Immature natural killer cell (primary cell): ENCODE results near the gene NRARP. TPM values are rescaled to one million over a fixed set of nuclear protein-coding genes. Genes with fewer than 3 reads are reported as not detected.

Experiments
- DNase-seq, 3 donors: peaks; one replicate each; pipeline ENCODE4 v3.0.0; 2022; ENCODE audit warnings: mixed read lengths in 1 of 3
- H3K27ac Mint-ChIP-seq, 6 donors: one replicate each; pipeline ENCODE4 v1.8.0; 2020; ENCODE audit warnings: mixed read lengths in 6 of 6, mild to moderate bottlenecking in 5 of 6, inconsistent platforms in 4 of 6, moderate library complexity in 3 of 6
- H3K27me3 Mint-ChIP-seq, 3 donors: one replicate each; pipeline ENCODE4 v1.8.0; 2020 to 2021; ENCODE audit warnings: low read depth in 3 of 3, mild to moderate bottlenecking in 3 of 3, mixed read lengths in 3 of 3, moderate library complexity in 3 of 3, inconsistent platforms in 1 of 3
- H3K36me3 Mint-ChIP-seq, 3 donors: one replicate each; pipeline ENCODE4 v1.8.0; 2020; ENCODE audit warnings: mixed read lengths in 3 of 3, inconsistent platforms in 2 of 3, mild to moderate bottlenecking in 2 of 3
- H3K4me1 Mint-ChIP-seq, 2 donors: one replicate each; pipeline ENCODE4 v1.8.0; 2020; ENCODE audit warnings: inconsistent platforms in 2 of 2, mild to moderate bottlenecking in 2 of 2, mixed read lengths in 2 of 2, moderate library complexity in 1 of 2
- H3K4me3 Mint-ChIP-seq, 5 donors: one replicate each; pipeline ENCODE4 v1.8.0; 2020; ENCODE audit warnings: mild to moderate bottlenecking in 5 of 5, mixed read lengths in 5 of 5, inconsistent platforms in 3 of 5, moderate library complexity in 3 of 5
- H3K9me3 Mint-ChIP-seq, 6 donors: one replicate each; pipeline ENCODE4 v1.8.0; 2020; ENCODE audit warnings: mild to moderate bottlenecking in 6 of 6, mixed read lengths in 6 of 6, inconsistent platforms in 4 of 6, moderate library complexity in 3 of 6
- polyA plus RNA-seq, 3 donors: library from polyadenylated mRNA; unstranded; fragments of 300-500 nt; fragmentation: Illumina TruSeq; gene quantifications; one replicate each; pipeline ENCODE4 v1.2.3, GENCODE V29; 2021

Gene NRARP
- polyA plus RNA-seq, 3 donors from 2014 or later: 0.14 TPM; not detected in 2

DNA sequence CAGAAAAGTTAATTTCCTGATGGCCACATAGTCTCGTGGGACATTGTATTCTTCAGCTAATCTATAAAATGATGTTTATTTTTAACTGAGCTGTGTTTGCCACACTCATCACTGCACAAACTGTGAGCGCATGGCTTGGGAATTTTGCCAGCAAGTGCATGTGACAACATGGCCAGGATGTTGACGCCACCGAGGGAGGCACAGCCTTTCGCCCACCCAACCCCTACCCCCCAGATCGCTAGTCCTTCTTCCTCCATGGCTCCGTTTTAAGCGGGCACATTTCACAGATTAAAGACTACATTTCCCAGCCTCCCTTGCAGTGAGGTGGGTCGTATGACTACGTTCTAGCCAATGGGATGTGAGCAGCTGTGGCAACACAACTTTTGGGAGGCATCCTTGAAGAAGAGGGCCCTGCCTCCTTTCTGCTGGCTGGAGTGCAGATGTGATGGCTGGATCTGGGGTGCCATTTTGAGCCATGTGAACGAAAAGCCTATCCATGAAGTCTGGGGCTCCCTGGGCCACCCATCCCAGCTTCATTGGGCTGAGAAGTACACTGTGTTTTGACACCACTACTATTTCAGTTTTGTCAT, 7.9 kb downstream of the NRARP start:
- H3K27me3 Mint-ChIP-seq: peaks cover 12 to 16% (median 13%) of the 10 kb centered on the region in 3 donors
- peaks cover 7 to 14% of the 10 kb centered on the region in 2 donors for H3K4me1 Mint-ChIP-seq
- DNase-seq: no peak
- no peak overlapping the region for H3K27ac Mint-ChIP-seq
- H3K9me3 Mint-ChIP-seq: no peaks in the 10 kb centered on the region
- no peaks in the 10 kb centered on the region for H3K36me3 Mint-ChIP-seq
- peak overlapping the region; percentile 50 to 59 (median 55) for H3K4me3 Mint-ChIP-seq

DNA sequence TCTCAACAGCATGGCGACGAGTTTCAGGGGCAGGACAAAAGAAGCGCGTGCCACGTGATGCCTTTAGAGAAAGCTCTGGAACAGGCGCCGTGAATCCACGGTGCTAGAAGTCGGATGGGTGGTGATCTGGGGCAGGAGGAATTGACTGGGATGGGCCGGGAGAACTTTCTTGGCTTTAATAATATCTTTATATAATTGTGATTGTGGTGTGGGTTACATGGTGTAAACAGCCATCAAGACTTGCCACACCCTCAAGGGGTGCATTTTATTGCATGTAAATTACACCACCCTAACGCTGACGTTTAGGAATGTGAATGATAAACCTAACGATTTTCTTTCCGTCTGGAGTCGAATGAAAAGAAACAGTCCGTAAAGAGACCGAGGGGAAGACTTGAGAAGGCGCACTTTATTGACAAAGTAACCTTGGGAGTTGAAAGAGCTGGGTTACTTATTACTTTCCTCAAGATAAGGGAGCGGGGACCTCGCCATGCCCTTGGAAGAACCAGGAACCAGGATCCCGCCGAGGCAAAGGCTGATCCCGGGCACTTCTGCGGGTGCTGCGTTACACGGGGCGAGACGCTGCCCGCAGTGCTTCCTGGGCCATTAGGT, 8.5 kb downstream of the NRARP start:
- Mint-ChIP-seq H3K9me3 (no peaks in the 10 kb centered on the region), H3K4me3 (peak overlapping the region in 2 of 5 donors; percentile 36 to 55), H3K36me3 (no peaks in the 10 kb centered on the region), H3K27me3 (peaks cover 12 to 13% (median 13%) of the 10 kb centered on the region in 3 donors), H3K4me1 (peaks cover 7 to 14% of the 10 kb centered on the region in 2 donors), H3K27ac (no peak overlapping the region)
- DNase-seq: no peak

DNA sequence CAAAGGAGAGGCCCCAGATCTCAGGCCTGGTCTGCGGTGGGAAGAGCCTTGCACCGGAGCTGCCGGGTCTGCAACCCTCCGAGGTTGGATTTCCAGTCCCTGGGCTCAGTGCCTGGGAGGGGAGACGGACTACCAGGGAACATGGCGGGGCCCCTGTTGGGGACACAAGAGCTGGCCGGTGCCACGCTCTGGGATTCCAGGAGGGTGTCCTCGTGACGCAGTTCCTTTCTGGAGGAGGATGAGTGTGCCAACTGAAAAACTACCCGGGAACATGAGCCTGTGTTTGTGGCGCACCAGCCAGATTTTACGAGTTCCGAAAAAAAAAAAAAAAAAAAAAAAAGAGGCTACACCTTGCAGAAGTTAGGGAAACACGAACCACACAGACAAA, 9.0 kb downstream of the NRARP start:
- H3K27ac Mint-ChIP-seq: no peak overlapping the region
- DNase-seq: no peak
- no peaks in the 10 kb centered on the region for H3K36me3 Mint-ChIP-seq
- H3K4me3 Mint-ChIP-seq: no peak overlapping the region
- H3K27me3 Mint-ChIP-seq: peaks cover 12 to 13% (median 13%) of the 10 kb centered on the region in 3 donors
- peaks cover 7 to 14% of the 10 kb centered on the region in 2 donors for H3K4me1 Mint-ChIP-seq
- H3K9me3 Mint-ChIP-seq: no peaks in the 10 kb centered on the region

DNA sequence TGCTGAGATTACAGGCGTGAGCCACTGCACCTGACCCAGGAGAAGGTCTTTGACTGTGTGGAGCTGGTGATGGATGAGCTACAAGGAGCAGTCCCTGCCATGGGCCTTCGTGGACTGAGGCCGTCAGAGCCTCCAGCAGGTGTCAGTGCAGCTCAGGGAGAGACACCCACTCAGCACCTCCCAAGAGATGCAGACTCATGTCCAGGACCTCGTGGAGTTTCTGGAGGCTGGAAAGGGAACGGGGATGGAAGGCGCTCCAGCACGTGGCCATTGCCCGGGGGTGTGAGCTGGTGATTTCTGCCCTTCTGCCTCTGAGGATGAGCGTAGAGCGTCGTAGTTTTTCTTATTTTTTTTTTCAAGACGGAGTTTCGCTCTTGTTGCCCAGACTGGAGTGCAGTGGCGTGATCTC, 15.1 kb downstream of the NRARP start:
- DNase-seq: no peak

DNA sequence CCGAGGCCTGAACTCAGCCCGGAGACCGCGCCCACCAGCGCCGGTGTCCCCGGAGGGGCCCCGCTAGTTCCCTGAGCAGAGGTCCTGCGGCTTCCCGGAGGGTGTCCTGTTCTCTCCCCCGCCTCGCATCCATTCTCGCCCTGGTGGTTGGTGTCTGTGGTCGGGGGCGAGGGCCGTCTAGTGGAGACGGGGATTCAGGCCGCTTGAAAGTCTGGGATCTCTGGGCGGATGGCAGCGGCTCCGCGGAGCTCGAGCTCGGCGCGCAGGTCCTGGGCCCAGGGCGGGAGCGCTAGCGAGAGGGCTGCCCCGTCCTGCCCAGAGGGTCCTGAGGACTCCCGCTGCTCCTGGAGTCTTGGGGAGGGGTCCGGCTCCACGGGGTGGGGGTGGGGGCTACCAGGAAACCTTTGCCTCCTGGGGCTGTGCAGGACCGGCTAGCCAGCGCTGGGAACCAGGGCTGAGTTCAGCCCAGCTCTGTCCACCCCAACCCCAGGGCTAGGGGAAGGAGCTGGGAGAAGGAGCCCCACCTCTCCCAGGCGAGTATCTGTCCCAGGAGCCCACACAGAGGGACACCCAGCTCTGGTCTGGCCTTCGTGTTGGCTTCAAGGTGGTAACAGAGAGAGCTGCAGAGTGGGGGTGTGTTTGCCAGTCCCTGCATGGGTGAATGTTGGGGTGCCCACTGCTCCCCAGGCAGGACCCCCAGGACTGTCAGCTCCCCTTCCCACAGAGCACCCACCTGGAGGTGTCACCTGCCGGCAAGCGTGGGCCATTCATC, 20.5 kb downstream of the NRARP start:
- H3K27ac Mint-ChIP-seq: peak overlapping the region in 4 of 6 donors; percentile 22 to 66 (median 58)
- peak overlapping the region in 3 of 5 donors; percentile 17 to 44 (median 23) for H3K4me3 Mint-ChIP-seq
- DNase-seq: no peak

More for the DNA sequence above, 15.1 kb downstream of the NRARP start:
- H3K27ac Mint-ChIP-seq: peak overlapping the region in 1 of 6 donors; percentile 55
- H3K4me3 Mint-ChIP-seq: no peak overlapping the region
- H3K36me3 Mint-ChIP-seq: peaks cover 4 to 5% (median 4%) of the 10 kb centered on the region in 3 donors
- no peaks in the 10 kb centered on the region for H3K9me3 Mint-ChIP-seq
- H3K4me1 Mint-ChIP-seq: peaks cover 5 to 6% of the 10 kb centered on the region in 2 donors
- peaks cover 0 to 2% (median 0%) of the 10 kb centered on the region in 3 donors for H3K27me3 Mint-ChIP-seq

DNA sequence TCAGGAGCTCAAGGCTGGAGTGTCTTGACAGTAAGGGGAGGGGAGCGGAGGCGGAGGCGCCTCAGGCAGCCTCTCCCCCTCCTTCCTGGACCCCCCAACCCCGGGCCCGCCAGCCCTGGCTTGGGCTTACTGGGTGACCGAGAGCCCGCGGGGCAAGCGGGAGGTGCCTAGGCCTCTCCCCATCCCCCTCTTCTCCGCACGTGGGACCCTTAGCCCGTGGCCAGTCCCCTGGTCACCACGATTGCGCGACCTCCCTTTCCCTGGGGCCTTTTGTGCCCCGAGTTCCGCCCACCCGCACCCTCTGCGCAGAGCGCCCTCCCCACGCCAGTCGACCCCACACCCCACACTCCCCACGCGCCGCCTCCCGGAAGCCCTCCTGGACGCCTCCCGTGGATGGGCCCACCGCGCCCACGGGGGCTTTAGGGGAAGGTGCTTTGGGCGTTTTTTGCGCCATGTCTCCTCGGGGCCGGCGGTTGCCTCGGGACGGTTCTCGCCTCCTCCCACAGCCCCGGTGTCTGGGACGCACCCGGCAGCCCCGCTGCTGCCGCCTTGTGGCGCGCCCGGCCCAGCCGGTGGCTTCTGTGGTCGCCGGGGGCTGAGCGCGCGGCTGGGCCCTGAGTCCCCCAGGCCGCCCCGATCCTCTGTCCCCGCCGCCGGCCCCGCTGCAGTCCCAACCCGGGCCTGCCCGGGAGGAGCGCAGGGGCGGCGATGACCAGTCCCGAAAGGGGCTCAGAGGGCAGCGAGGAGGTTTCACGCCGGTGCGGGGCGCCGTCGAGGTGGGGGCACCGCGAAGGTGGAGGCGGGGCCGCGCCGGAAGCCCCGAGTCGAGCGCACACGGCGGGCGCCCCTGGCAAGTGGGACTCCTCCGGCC, 21.4 kb downstream of the NRARP start:
- H3K4me3 Mint-ChIP-seq: peak overlapping the region in 3 of 5 donors; percentile 48 to 62 (median 49)
- peak; percentile 45 to 53 (median 50) for DNase-seq
- H3K36me3 Mint-ChIP-seq: peaks cover 4 to 5% (median 4%) of the 10 kb centered on the region in 3 donors
- peaks cover 0 to 4% (median 2%) of the 10 kb centered on the region in 3 donors for H3K27me3 Mint-ChIP-seq
- peak overlapping the region in 1 of 6 donors; percentile 24 for H3K27ac Mint-ChIP-seq
- H3K4me1 Mint-ChIP-seq: peaks cover 11 to 16% of the 10 kb centered on the region in 2 donors
- no peaks in the 10 kb centered on the region for H3K9me3 Mint-ChIP-seq

More for the DNA sequence above, 20.5 kb downstream of the NRARP start:
- Mint-ChIP-seq H3K36me3 (peaks cover 4 to 5% (median 4%) of the 10 kb centered on the region in 3 donors), H3K27me3 (peaks cover 0 to 4% (median 2%) of the 10 kb centered on the region in 3 donors), H3K4me1 (peaks cover 11 to 16% of the 10 kb centered on the region in 2 donors), H3K9me3 (no peaks in the 10 kb centered on the region)

DNA sequence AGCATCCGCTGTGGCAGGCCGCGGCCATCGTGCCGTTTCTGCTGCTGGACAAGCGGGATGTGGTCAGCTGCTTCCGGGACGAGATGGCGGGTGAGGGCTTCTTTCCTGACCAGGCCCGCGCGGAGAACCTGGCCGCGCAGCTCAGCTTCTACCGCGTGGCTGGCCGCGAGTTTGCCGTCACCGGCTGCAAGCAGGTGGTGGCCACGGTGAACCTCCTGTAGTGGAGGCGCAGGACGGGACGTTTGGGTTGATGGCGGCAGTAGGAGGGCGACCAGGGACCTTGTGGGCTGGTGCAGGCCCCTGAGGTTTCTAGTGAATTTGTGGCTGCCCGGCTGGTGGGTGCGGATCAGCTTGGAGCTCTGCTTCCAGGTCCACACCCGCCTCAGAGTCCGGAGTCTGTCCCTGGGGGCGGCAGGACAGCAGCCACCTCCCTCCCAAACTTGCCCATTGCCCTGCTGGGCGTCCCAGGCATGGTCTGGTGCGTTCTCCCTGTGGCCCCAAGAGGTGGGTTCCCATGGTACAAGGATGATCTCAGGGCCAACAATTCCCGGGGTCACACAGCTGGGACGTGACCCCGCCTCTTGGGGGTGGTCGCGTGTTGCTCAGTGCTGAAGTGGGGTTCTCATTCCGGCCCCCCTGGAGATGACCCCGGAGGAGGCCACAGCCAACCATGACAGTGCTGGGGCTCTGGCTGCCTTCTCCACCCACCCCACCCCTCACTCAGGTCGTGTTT, 22.2 kb downstream of the NRARP start:
- peak overlapping the region in 1 of 6 donors; percentile 24 for H3K27ac Mint-ChIP-seq
- DNase-seq: no peak
- H3K9me3 Mint-ChIP-seq: no peaks in the 10 kb centered on the region
- H3K36me3 Mint-ChIP-seq: peaks cover 4 to 5% (median 4%) of the 10 kb centered on the region in 3 donors
- peak overlapping the region; percentile 32 to 62 (median 36) for H3K4me3 Mint-ChIP-seq
- H3K4me1 Mint-ChIP-seq: peaks cover 11 to 20% of the 10 kb centered on the region in 2 donors
- peaks cover 0 to 4% (median 2%) of the 10 kb centered on the region in 3 donors for H3K27me3 Mint-ChIP-seq

DNA sequence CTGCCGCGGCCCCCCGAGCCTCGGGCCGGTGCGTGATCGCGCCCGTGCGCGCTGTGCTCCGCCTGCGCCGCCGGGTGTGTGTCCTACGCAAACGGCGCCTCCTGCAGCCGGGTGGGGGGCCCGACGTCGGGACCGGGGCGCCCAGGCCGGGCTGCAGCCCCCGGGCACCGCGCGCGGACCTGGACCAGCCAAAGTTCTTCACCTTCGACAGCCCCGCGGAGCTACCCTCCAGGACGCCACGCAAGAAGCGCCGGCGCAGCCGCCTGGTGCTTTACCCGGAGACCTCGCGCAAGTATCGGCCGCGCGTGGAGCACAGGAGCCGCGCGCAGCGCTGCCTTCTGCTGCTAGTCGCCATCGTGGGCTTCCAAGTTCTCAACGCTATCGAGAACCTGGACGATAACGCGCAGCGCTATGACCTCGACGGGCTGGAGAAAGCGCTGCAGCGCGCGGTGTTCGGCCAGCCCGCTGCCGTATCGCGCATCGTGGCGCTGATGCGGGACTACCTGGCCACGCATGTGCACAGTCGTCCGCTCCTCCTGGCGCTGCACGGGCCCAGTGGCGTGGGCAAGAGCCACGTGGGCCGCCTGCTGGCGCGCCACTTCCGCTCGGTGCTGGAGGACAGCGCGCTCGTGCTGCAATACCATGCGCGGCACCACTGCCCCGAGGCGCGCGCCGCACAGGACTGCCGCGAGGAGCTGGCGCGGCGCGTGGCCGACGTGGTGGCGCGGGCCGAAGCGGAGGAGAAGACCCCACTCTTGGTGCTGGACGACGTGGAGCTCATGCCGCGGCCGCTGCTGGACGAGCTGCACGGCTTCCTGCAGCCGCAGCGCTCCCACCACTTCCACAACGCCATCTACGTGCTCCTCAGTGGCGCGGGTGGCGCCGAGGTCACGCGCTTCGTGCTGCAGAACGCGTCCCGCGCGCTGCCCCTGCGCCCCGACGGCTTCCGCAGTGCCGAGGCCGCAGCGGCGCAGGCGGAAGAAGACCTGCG, 23.1 kb downstream of the NRARP start:
- Mint-ChIP-seq H3K9me3 (no peaks in the 10 kb centered on the region), H3K27ac (no peak overlapping the region), H3K4me1 (peaks cover 11 to 23% of the 10 kb centered on the region in 2 donors), H3K27me3 (peaks cover 0 to 4% (median 2%) of the 10 kb centered on the region in 3 donors), H3K4me3 (peak overlapping the region in 1 of 5 donors; percentile 29), H3K36me3 (peaks cover 4 to 5% (median 4%) of the 10 kb centered on the region in 3 donors)
- DNase-seq: no peak

DNA sequence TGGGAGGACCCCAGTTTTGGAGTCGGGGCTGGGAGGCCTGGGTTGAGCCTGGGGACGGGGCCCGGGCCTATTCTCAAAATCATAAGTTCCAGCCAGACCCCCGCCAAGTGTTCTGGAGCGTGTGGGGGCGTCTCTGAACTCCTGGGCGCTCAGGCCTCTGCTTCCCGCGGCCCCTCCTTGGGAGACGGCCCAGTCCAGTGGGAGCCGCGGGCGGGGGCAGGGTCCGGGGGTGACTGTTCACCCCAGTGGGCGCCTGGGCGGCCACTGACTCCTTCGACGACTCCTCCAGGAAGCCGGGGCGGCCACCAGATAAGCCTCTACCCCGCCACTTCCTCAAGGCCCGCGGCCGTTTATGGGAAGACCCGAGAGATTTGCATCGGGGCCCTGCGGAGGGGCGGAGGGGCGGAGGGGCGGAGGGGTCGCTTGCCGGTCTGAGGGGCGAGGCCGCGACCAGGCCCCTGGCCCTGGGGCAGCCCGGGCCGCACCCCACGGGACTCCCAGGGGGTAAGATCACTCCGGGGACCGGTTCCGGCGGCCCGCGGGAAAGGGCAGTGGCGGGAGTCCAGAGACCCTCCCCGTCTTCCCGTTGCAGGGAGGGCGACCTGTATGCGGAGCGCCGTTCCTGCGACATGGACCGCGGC, 23.9 kb downstream of the NRARP start:
- H3K4me1 Mint-ChIP-seq: peaks cover 18 to 23% of the 10 kb centered on the region in 2 donors
- no peak for DNase-seq
- H3K4me3 Mint-ChIP-seq: peak overlapping the region; percentile 89 to 94 (median 92)
- peaks cover 0 to 4% (median 2%) of the 10 kb centered on the region in 3 donors for H3K27me3 Mint-ChIP-seq
- H3K9me3 Mint-ChIP-seq: no peaks in the 10 kb centered on the region
- peaks cover 4 to 9% (median 5%) of the 10 kb centered on the region in 3 donors for H3K36me3 Mint-ChIP-seq
- peak overlapping the region; percentile 40 to 88 (median 82) for H3K27ac Mint-ChIP-seq

DNA sequence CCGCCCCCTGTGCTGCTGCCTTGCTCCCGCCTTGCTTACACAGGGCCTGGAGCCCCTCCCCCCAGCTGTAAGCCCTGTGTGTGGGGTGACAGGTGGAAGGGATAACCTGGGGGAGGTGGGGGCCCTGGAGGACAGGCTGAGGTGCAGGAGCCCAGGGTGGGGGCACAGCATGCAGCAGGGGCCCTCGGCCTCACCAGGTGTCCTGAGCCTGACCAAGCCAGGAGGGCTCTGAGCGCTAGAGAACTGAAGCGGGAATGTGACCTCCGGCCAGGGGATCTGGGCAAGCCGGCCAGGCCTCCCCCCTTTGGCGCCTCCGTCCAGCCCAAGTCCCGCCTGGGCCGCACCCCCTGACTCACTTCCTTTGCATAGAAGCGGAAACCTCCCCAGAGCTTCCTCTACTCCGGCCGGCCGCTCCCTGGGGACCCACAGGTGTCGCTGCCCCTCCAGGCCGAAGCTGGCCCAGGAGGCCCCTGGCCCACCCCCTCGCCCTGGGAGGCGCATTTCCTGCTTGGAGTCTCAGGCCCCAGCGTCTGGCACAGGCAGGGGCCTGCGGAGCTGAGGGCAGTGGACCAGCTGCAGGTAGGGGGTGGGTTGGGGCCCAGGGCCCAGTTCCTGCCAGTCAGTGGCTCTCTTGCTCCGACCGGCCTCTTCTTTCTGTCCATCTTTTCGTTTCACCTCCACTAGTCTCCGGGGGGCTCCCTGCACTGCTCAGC, 24.6 kb downstream of the NRARP start, which contains the start of gene TOR4A:
Gene TOR4A (plus strand): TSS at position 398 of the 713 bp plus-strand sequence. CDS start 964 bp downstream, outside the sequence.
- H3K36me3 Mint-ChIP-seq: peaks cover 1 to 6% (median 2%) of the 10 kb centered on the region in 3 donors
- peaks cover 0 to 4% (median 2%) of the 10 kb centered on the region in 3 donors for H3K27me3 Mint-ChIP-seq
- H3K27ac Mint-ChIP-seq: peak within 1 kb of the TSS; percentile 72 to 88 (median 85)
- no peaks in the 10 kb centered on the region for H3K9me3 Mint-ChIP-seq
- peaks cover 14 to 22% of the 10 kb centered on the region in 2 donors for H3K4me1 Mint-ChIP-seq
- peak; percentile 51 to 53 (median 53) for DNase-seq
- H3K4me3 Mint-ChIP-seq: peak within 1 kb of the TSS; percentile 89 to 94 (median 92)
